Uterus (tissue), 2 donors: ENCODE data around the gene DOCK4.

ENCODE experiments used
- POLR2A ChIP-seq, 2 donors: fragments of 450-650 bp; IDR thresholded peaks; one replicate each; pipeline ENCODE4 v1.6.1; 2016; ENCODE audit warnings: antibody characterized with exemption in 2 of 2, mild to moderate bottlenecking in 1 of 2, moderate library complexity in 1 of 2
- TF ChIP-seq, protein P1 (sequence below), 4 experiments: fragments of 200-600 bp in 2 of 4; fragments of 450-650 bp in 2 of 4; sonication (generic) in 2 of 4; IDR thresholded peaks; one replicate each; pipeline ENCODE4 v1.5.1; 2016 to 2019; ENCODE audit warnings: antibody characterized with exemption in 4 of 4, mild to moderate bottlenecking in 2 of 4, moderate library complexity in 1 of 4

GRCh38 chr7:111815354-111815753 lies 390.8 kb downstream of the DOCK4 start:
- TF ChIP-seq, protein P1, sequence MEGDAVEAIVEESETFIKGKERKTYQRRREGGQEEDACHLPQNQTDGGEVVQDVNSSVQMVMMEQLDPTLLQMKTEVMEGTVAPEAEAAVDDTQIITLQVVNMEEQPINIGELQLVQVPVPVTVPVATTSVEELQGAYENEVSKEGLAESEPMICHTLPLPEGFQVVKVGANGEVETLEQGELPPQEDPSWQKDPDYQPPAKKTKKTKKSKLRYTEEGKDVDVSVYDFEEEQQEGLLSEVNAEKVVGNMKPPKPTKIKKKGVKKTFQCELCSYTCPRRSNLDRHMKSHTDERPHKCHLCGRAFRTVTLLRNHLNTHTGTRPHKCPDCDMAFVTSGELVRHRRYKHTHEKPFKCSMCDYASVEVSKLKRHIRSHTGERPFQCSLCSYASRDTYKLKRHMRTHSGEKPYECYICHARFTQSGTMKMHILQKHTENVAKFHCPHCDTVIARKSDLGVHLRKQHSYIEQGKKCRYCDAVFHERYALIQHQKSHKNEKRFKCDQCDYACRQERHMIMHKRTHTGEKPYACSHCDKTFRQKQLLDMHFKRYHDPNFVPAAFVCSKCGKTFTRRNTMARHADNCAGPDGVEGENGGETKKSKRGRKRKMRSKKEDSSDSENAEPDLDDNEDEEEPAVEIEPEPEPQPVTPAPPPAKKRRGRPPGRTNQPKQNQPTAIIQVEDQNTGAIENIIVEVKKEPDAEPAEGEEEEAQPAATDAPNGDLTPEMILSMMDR (IDR thresholded peaks at IDR 0.05), result no peak
- TF ChIP-seq POLR2A (IDR thresholded peaks at IDR 0.05), result no peak
